D721Med (cell line): ENCODE data around the gene RNF34.

Experiments used
- DNase-seq: peaks from one replicate; pipeline ENCODE4 v3.0.0; 2011; ENCODE audit warnings: low spot score; ENCODE audit not compliant: insufficient read length
- FAIRE-seq: peaks from 2 replicates; lab custom pipeline; 2011; peaks lifted over from hg19 to GRCh38; lab: Jason Lieb, UNC
- TF ChIP-seq, protein P1 (sequence below): IDR thresholded peaks from 2 replicates; pipeline ENCODE4 v1.5.1; 2012; ENCODE audit warnings: mild to moderate bottlenecking, control low read depth; ENCODE audit not compliant: insufficient read depth; ENCODE audit errors: missing control alignments

RNF34 gene

DNA sequence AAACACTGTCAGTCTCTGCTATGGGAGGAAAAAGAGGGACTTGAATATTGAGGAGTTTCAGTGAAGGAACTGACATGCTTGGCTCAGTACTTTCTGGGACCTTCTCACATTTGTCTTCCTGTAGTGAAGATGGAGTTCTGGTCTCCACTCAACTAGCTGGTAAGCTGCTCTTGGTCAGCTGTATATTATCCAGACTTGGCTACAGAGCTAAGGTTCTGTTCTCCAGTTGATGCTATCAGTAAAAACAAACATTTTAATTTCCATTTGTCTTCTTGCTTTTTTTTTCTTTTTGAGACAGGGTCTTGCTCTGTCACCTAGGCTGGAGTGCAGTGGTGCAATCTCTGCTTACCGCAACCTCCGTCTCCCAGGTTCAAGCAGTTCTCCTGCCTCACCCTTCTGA, 5.3 kb downstream of the RNF34 start:
- DNase-seq (no peak), FAIRE-seq (no peak)
- TF ChIP-seq, protein P1, sequence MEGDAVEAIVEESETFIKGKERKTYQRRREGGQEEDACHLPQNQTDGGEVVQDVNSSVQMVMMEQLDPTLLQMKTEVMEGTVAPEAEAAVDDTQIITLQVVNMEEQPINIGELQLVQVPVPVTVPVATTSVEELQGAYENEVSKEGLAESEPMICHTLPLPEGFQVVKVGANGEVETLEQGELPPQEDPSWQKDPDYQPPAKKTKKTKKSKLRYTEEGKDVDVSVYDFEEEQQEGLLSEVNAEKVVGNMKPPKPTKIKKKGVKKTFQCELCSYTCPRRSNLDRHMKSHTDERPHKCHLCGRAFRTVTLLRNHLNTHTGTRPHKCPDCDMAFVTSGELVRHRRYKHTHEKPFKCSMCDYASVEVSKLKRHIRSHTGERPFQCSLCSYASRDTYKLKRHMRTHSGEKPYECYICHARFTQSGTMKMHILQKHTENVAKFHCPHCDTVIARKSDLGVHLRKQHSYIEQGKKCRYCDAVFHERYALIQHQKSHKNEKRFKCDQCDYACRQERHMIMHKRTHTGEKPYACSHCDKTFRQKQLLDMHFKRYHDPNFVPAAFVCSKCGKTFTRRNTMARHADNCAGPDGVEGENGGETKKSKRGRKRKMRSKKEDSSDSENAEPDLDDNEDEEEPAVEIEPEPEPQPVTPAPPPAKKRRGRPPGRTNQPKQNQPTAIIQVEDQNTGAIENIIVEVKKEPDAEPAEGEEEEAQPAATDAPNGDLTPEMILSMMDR, result no peak

DNA sequence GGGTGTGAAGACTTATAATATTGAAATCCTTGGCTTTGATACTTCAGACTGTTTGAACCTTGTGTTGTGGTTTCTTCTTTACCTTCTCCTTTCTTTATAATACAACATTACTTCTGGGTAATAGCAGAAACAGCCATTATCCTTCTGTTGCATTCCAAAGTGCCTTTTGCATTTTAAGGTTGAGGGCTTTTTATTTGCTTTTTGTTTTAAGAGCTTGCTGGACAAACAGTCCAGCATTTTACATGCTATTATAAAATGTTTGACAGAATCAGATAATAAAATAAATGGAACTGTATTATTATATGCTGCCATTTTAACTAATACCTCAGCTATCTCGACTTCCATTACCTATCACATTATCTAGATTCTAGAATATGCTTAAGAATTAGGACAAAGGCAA, 14.0 kb downstream of the RNF34 start:
- no peak for FAIRE-seq

DNA sequence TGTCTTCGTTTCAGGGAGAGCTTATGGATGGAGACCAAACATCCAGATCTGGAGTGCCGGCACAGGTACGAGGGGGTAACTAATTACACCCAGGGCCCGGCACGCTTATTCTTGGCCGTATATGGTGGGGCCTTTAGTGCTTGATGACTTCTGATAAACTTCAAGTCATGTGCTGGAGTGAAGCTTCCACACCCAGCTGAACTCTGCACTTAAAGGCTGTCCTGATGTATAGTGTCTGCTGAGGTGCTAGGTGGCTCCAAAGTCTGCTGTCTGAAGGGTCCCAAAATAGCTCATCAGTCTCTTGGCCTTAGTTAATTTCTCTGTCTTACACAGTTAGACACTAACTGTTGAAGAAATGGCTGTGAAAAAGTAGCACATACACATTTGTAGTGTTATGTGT, 17.9 kb downstream of the RNF34 start:
- DNase-seq, result no peak
- TF ChIP-seq, protein P1, result no peak
- FAIRE-seq, result no peak

More for the DNA sequence above, 14.0 kb downstream of the RNF34 start:
- TF ChIP-seq, protein P1, result no peak
- no peak for DNase-seq

DNA sequence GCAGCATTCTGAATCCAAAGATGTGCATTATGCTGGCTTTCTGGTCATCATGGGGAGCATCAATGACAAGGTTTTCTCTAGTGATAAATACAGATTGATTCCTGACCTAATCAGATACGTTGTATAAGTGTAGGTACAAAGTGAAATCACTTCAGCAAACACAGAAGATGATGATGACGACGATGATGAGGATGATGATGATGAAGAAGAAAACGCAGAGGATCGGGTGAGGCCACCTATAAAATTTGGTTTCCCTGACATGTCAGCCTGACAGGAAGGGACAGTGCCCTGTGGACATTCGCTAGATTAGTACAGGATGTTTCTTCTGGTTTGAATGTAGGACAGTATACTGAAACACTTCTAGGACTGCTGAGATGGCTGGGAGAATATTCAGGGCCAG, 20.2 kb downstream of the RNF34 start:
- DNase-seq (no peak), FAIRE-seq (no peak)
- TF ChIP-seq, protein P1, result no peak

DNA sequence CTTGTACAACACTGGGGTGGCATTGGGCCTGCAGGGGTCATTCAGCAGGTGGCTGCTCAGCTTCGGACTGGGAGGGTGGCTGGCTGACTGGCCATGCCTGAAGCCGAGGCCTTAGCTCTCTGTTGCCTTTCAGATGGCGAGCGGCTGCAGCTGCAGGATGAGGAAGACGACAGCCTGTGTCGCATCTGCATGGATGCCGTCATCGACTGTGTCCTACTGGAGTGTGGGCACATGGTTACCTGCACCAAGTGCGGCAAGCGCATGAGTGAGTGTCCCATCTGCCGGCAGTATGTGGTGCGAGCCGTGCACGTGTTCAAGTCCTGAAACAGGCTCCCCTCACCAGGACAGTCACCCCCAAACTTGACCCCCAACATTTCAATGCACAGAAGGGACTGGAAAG, 23.3 kb downstream of the RNF34 start:
- TF ChIP-seq, protein P1, result no peak
- no peak for DNase-seq
- FAIRE-seq, result no peak

DNA sequence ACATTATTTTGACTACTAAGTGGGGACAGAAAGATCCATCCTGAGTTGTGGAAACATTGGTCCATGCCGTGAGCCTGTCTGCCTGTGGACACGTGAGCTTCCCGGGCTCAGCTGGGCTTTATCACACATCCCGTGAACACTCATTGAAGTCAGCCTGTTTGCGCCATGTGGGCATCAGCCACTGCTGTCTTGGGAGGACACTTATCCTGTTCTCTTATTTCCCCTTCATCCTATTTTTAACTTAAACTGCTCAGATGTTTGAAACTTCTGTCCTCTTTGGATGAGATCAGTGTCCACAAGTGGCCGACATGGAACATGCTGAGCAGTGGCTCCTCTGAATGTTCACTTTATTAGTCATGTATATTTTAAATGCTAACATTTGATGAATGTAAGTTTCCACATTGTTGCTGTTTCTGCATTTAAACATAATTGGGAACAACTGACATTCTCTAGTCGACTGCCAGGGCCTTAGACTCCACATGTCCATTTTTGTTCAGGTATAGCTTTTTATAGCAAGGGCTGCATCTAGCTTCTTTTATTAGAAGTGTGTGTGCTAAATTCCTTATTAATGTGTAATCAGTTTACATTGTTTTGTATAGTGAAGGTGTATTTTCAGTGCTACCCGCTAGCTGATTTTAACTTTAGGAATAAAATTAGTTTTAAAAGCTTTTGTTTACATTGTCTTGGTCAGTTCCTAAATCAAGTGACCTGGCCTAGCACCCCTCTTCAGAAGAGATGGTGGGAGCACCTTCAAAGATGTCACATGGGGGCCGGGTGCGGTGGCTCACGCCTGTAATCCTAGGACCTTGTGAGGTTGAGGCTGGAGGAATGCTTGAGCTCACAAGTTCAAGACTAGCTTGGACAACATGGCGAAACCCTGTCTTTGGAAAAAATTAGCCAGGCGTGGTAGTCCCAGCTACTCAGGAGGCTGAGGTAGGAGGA, 24.0 kb downstream of the RNF34 start:
- FAIRE-seq, result no peak
- TF ChIP-seq, protein P1, result no peak
- no peak for DNase-seq

DNA sequence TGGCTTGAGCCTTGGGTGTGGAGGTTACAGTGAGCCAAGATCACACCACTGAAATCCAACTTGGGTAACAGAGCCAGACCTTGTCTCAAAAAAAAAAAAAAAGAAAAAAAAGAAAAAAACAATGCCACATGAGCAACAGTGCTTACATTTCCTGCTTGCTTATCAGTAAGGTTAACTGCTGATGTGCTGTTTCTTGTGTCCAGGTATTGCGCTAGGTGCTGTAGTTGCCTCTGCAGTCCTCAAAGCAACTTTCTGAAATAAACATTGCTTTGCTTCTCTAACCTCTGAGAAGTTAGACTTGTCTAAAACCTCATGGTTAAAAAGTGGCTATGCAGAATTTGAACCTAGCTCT, 24.7 kb downstream of the RNF34 start:
- FAIRE-seq (no peak), DNase-seq (no peak)

More for the DNA sequence above, 24.7 kb downstream of the RNF34 start:
- TF ChIP-seq, protein P1, result no peak
